CD4-positive, alpha-beta T cell treated with Interleukin-12 subunit alpha and Interleukin-12 subunit beta, for 1 hour (primary cell): ENCODE measurements around the gene DIP2C.
"Not testable (repeated sequence)": the region's sequence is repeated elsewhere in the genome, so short reads cannot be mapped to it uniquely, and the experiment has no call there.

ENCODE experiments used
- DNase-seq: peaks from one replicate; pipeline ENCODE4 v3.0.0-alpha.2; 2020

Gene DIP2C

DNA sequence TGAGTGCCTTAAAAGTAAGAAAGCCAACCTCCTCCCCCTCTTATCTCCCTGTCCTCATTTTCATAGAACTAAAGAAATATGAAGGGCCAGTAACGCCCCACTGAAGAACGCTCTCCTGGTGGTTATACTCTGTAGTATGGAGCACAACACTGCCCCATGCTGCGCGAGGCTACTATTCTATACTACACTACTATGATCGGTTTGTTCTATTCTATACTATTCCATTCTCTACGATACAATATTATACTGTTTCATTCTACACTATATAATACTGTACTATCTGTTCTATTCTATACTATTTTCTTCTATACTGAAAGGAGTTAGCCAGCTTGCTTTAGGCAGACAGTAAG, 34.8 kb downstream of the DIP2C start:
- DNase-seq: no peak

DNA sequence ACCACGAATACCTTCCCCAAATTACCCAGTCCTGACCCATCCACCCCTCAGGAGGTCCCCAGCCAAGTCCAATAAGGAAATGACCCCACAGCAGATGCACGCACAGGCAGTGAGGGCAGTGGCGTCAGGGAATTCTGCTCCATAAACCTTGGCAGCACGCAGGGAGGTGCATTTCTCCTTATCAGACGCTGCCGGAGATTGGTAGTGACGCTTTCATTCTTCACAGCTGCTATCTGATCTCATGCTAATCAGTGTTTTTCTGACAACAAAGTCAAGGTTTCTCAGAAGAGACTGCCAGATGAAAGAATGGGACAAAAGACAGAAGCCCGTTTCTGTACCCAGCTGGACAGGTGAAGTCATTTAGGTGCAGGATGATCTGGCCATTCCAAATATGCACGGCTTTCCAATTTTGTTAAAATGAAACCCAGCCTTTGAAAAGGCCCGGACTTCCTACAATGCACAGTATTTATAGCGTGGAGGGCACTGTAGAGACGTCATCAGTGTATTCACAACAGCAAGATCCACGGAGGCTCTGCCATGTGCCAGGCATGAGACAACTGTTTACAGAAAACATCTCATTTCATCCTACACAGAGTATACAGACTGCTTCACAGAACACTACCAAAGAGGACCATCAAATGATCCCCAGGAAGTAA, 35.3 kb downstream of the DIP2C start:
- no peak for DNase-seq

- DNase-seq: not testable (repeated sequence)
These were observed 36.5 kb downstream of the DIP2C start for GRCh38 chr10:652832-653459.

GRCh38 chr10:652233-652632, 37.2 kb downstream of the DIP2C start:
- no peak for DNase-seq

DNA sequence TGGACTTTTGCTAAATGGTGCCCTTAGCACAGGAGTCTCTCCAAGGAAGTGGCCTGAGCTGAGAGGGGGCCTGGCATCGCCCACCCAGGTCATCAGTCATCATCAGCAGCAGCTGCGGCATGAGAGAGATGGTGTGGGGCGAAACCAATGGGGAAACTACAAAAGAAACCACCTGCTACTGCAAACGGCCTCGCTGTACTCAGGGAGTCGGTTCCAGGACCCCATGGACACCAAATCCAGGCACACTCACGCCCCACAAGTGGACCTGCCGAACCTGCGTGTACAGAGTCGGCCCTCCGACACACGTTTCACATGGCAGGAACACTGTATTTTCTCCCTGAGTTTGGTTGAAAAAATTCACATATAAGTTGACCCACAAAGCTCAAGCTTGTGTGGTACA, 37.8 kb downstream of the DIP2C start:
- no peak for DNase-seq

DNA sequence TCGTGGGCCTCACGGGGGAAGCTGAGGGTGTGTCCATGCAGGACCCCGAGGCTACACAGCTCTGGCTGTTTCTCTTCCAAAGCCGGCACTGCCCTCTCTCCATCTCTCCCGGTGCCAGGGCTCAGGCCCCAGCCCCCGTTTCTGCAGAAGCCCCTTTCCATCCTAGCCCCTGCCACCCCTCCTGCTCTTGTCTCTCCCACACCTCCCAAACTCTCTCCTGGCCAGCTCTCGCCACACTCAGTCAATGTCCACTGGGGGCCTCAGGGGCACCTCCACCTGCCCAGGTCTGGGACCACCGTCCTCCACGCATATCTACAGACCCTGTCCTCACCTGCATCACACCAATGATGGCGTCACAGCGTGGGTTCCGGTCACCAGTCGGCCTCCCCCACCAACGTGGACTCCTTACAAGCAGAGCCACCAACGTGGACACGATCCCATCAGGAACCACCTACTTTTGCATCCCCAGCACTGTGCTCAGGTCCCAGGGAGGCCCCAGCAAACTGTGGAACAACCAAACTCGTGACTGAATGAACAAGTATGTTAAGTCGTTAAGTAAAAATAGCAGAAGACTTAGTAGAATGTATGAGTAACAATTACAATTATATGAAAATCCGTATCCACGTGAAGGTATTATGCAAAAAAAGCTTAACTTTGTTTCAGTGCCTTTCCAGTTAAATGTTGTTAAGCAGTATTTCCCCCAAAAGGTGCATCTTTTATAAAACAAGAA, 38.4 kb downstream of the DIP2C start:
- DNase-seq: no peak

GRCh38 chr10:650441-650851, 39.0 kb downstream of the DIP2C start:
- no peak for DNase-seq

- no peak for DNase-seq
These were observed 39.5 kb downstream of the DIP2C start for GRCh38 chr10:649798-650440.

GRCh38 chr10:649445-649797, 40.0 kb downstream of the DIP2C start:
- no peak for DNase-seq

- not testable (repeated sequence) for DNase-seq
These were observed 42.4 kb downstream of the DIP2C start for GRCh38 chr10:647019-647418.

DNA sequence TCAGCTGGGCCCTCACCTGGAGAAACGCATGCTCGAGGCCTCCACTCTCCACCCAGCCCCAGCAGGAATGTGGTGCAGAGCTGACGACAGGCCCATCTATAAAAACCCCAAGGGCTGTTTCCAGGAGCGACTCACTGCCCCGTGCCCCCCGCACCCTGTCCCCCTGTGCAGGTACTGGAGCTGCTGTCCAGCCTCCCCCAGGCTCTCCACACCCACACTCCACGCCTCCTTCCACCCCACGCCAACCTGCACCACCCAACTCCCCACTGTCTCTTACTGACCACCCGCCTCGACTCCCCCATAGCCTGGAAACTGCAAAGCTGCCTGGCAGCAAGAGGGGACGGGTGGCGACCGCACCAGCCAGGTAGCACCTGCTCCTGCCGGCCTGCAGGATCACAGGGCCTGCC, 43.3 kb downstream of the DIP2C start:
- DNase-seq: no peak

GRCh38 chr10:644943-645334, 44.5 kb downstream of the DIP2C start:
- DNase-seq: no peak

DNA sequence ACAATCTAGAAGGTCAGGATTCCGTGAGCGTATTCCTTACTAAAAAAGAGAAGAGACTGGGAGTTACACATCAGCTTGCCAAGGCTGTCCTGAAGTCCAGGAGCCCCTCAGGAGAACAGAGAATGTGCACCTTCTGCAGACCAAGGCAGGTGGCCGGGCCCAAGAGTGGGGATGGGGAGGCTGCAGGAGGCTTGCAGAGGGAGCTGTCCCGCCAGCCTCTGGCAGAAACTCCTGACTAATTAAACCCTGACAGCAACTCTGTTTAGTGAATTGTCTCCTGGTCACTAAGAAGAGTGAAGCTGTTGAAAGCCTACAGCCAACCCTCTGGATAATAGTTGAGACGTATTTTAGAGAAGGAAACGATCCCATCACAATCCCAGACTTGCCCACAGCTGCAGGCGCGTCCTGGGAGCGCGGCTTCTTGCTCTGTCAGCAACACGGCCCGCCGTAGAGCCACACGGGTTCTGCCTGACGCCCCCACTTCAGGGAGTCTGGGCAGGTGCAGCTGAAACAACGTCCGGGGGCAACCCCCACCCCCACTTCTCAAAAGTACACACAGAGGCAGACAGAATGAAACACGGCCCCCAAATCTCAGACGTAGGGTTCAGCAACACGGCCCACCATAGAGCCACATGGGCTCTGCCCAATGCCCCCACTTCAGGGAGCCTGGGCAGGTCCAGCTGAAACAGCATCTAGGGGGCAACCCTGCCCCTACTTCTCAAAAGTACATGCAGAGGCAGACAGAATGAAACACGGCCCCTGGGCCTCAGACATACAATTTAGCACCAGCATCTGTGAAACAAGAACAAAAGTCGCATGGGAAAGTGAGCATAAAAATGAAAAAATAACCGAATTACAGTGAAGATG, 45.2 kb downstream of the DIP2C start:
- DNase-seq: no peak

- no peak for DNase-seq
These were observed 47.1 kb downstream of the DIP2C start for GRCh38 chr10:642186-642890.

DNA sequence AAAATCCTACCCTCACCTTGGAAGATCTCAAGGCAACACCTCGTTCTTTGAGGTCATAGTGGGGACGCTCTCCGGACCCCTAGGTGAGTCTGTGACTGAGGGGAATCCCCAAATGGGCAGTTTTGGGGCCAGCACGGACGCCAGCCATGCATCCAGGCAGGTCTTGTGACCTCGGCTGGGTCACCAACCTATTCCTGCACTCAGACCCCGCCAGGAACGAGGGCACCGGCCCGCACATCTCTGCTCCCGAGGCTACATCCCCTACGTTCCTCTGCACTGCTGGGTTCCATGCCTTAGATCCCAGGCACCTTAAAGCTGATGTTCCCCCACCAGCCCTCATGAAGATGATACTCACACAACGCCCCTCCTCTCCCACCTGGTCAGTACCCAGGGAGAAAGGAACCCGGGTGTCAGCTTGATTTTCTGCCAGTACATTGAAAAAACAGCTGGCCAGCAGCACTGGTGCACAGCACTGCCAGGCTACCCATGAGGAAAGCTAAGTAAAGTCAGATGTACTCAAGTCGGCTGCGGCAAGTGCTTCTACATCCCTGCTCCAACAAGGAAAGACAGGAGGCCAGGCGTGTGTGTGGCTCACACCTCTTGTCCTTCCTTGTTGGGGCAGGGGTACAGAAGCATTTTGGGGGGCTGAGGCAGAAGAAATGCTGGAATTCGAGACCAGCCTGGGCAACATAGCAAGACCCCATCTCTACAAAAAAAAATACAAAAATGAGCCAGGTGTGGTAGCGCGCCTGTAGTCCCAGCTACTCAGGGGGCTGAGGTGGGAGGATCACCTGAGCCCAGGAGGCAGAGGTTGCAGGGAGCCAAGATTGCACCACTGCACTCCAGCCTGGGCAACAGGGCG, 48.1 kb downstream of the DIP2C start:
- no peak for DNase-seq

DNA sequence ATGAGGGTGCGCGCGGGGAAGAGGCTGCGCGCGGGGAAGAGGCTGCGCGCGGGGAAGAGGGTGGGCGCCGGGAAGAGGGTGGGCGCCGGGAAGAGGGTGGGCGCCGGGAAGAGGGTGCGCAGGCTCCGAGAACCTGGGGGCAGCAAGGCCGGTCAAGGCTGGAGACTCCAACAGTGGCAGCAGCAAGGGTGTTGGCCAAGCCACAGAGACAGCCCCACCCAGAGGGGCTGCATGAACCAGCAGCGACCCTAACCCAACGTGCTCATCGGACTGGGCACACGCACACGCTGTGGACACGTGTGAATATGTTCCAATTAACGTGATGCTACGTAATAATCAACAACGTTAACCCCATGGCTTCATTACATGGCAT, 48.8 kb downstream of the DIP2C start:
- DNase-seq: no peak

- no peak for DNase-seq
These were observed 49.5 kb downstream of the DIP2C start for GRCh38 chr10:639751-640672.

DNA sequence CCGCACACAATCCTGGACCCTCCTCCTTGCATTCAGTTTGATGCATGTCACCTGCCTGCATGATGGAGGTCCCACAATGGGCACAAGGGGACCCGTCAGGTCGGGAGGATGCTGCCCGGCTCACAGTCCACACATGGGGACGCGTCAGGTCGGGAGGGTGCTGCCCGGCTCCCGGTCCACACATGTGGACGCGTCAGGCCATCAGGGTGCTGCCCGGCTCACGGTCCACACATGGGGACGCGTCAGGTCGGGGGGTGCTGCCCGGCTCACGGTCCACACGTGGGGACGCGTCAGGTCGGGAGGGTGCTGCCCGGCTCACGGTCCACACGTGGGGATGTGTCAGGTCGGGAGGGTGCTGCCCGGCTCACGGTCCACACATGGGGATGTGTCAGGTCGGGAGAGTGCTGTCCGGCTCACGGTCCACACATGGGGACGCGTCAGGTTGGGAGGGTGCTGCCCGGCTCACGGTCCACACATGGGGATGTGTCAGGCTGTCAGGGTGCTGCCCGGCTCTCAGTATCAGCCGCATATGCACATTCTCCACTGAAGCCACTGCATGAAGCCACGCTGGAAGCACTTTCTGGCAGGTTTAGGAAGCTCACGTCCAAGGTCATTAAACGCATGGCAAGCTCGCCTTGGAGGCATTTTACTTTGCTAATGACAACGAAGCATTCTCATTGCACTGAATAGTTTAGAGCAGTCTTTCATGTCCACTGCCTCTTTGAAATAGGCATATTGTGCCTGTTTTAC, 50.3 kb downstream of the DIP2C start:
- no peak for DNase-seq

DNA sequence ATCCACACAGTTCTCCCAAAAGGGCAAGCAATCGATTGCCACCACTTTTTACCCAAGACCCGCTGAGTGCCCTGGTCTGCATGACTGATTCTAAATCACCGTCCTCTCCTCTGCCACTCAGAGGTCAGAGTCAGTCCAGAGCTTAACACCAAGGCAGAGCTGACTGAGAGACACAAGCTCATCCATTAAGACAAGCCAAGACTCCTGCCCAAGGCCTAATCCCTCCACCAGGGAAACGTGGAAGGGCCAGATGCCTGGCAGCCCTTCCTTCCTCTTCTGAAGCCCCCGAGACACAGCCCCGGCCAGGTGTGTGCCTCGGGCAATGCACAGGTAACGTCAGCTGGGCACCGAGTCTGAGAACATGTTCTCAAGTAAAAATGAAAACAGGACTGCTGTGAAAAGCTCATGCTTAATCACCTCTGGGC, 51.7 kb downstream of the DIP2C start:
- no peak for DNase-seq
